K562 (cell line): ENCODE results near the gene CDK9. TPM values are rescaled to one million over a fixed set of nuclear protein-coding genes. Genes with fewer than 3 reads are reported as not detected.

Experiments
- BCL6 ChIP-seq: fragments of 250-450 bp; sonication (Bioruptor Pico); IDR thresholded peaks from 2 replicates; pipeline ENCODE4 v1.4.0; 2020
- CCNT2 ChIP-seq: IDR thresholded peaks from 2 replicates; pipeline ENCODE4 v1.6.1; 2011; ENCODE audit warnings: borderline replicate concordance, low read depth, mild to moderate bottlenecking, moderate library complexity, mixed read lengths, low read length; ENCODE audit not compliant: insufficient read length; ENCODE audit errors: extremely low read depth
- ESRRB ChIP-seq: fragments of 250-450 bp; sonication (Bioruptor Pico); IDR thresholded peaks from 2 replicates; pipeline ENCODE4 v1.5.0; 2020; ENCODE audit warnings: mild to moderate bottlenecking, moderate library complexity, borderline replicate concordance
- MEF2A ChIP-seq: IDR thresholded peaks from 2 replicates; pipeline ENCODE4 v1.6.1; 2011; ENCODE audit warnings: low read depth, mild to moderate bottlenecking, low read length, moderate library complexity; ENCODE audit not compliant: control insufficient read depth
- NR4A1 ChIP-seq, 2 experiments: fragments of 250-450 bp in 1 of 2; fragments of 450-650 bp in 1 of 2; sonication (Bioruptor Pico) in 1 of 2; IDR thresholded peaks; 2 replicates each; pipeline versions ENCODE4 v1.4.0 to v1.6.1; 2016 to 2020; ENCODE audit warnings: mild to moderate bottlenecking in 2 of 2, missing compliant biosample characterization in 1 of 2, missing genetic modification characterization in 1 of 2, moderate library complexity in 1 of 2
- PATZ1 ChIP-seq: fragments of 250-450 bp; sonication (Bioruptor Pico); IDR thresholded peaks from 2 replicates; pipeline ENCODE4 v1.5.0; 2020; ENCODE audit warnings: mild to moderate bottlenecking, borderline replicate concordance
- PPARD ChIP-seq: fragments of 250-450 bp; sonication (Bioruptor Pico); IDR thresholded peaks from 2 replicates; pipeline ENCODE4 v1.8.0; 2022; ENCODE audit warnings: inconsistent platforms, mild to moderate bottlenecking, moderate library complexity
- RBM34 ChIP-seq: fragments of 200-400 bp; formaldehyde crosslinking; IDR thresholded peaks from 2 replicates; pipeline ENCODE4 v1.6.1; 2018; ENCODE audit warnings: low read length, borderline replicate concordance; ENCODE audit not compliant: insufficient read depth
- RFX5 ChIP-seq: IDR thresholded peaks from 2 replicates; pipeline ENCODE4 v1.6.1; 2011; ENCODE audit warnings: low read depth, mild to moderate bottlenecking, improper control_type of control experiment, low read length
- RNF2 ChIP-seq: sonication (generic); IDR thresholded peaks from 2 replicates; pipeline ENCODE4 v1.6.1; 2016
- TEAD2 ChIP-seq: fragments of 450-650 bp; IDR thresholded peaks from 2 replicates; pipeline ENCODE4 v1.6.1; 2016; ENCODE audit warnings: missing genetic modification characterization, control low read depth, missing compliant biosample characterization
- ZC3H8 ChIP-seq: fragments of 450-650 bp; IDR thresholded peaks from 2 replicates; pipeline ENCODE4 v1.6.1; 2017
- ZKSCAN8 ChIP-seq: fragments of 200-800 bp; sonication (Bioruptor generic); IDR thresholded peaks from 2 replicates; pipeline ENCODE4 v1.6.1; 2016; ENCODE audit warnings: missing genetic modification characterization, missing compliant biosample characterization
- ZNF24 ChIP-seq: fragments of 450-650 bp; IDR thresholded peaks from 2 replicates; pipeline ENCODE4 v1.6.1; 2016
- polyA plus RNA-seq, 8 experiments: library from polyadenylated mRNA; depleted of rRNA in 4 of 8; stranded (reverse) in 5 of 8; unstranded in 3 of 8; fragments of >200 nt; fragmentation: Nextera tagmentation in 2 of 8; fragmentation: Illumina TruSeq in 1 of 8; extraction: Ambion mirVana in 2 of 8; extraction: Trizol in 1 of 8; gene quantifications; 2 replicates each; pipeline versions ENCODE4 v1.2.1 to v1.2.3, GENCODE V29; 2011 to 2014; ENCODE audit warnings: inconsistent platforms in 1 of 8, missing spikeins in 1 of 8
- total RNA-seq, 7 experiments: library from RNA; depleted of rRNA in 6 of 7; stranded (reverse); fragments of >200 nt in 6 of 7; fragmentation: Illumina TruSeq in 2 of 7; extraction: Trizol in 2 of 7; gene quantifications; 2 replicates each; pipeline versions ENCODE4 v1.2.1 to v1.2.3, GENCODE V29; 2011 to 2021; ENCODE audit warnings: low replicate concordance in 1 of 7
- TF ChIP-seq, protein P1 (sequence below): fragments of 450-650 bp; IDR thresholded peaks from 2 replicates; pipeline ENCODE4 v1.6.1; 2016
- TF ChIP-seq, protein P2 (sequence below): IDR thresholded peaks from 2 replicates; pipeline ENCODE4 v1.6.1; 2016; ENCODE audit warnings: missing genetic modification characterization, missing compliant biosample characterization
- TF ChIP-seq, protein P3 (sequence below): sonication (generic); formaldehyde crosslinking; IDR thresholded peaks from 2 replicates; pipeline ENCODE4 v1.8.0; 2023; ENCODE audit warnings: missing genetic modification reagents, mild to moderate bottlenecking, borderline replicate concordance

CDK9 gene
- total and polyA plus RNA-seq, 9 of the 15 experiments (the other 6 are each of a cell fraction or from before 2014, with no cell fraction given): 4.2 to 78.6 (median 33.0) TPM

- TF ChIP-seq ZNF24 (no peak), ESRRB (CRISPR knock-in tag) (no peak), RNF2 (no peak), NR4A1 (CRISPR knock-in tag; IDR thresholded peaks at IDR 0.05) (0 out of 2 replicates have a peak, but pooled peaks have one; percentile 46), NR4A1 (tag; IDR thresholded peaks at IDR 0.05) (0 out of 2 replicates have a peak, but pooled peaks have one; percentile 40), MEF2A (no peak), CCNT2 (peak; percentile 75), RFX5 (no peak), PATZ1 (CRISPR knock-in tag) (no peak), ZKSCAN8 (no peak), BCL6 (CRISPR knock-in tag) (no peak), TEAD2 (no peak; the same call in 1 of the 2 replicates), ZC3H8 (no peak), PPARD (CRISPR knock-in tag) (no peak), RBM34 (no peak)
- TF ChIP-seq, protein P1, sequence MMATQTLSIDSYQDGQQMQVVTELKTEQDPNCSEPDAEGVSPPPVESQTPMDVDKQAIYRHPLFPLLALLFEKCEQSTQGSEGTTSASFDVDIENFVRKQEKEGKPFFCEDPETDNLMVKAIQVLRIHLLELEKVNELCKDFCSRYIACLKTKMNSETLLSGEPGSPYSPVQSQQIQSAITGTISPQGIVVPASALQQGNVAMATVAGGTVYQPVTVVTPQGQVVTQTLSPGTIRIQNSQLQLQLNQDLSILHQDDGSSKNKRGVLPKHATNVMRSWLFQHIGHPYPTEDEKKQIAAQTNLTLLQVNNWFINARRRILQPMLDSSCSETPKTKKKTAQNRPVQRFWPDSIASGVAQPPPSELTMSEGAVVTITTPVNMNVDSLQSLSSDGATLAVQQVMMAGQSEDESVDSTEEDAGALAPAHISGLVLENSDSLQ: no peak; the same call in 1 of the 2 replicates
- TF ChIP-seq, protein P2, sequence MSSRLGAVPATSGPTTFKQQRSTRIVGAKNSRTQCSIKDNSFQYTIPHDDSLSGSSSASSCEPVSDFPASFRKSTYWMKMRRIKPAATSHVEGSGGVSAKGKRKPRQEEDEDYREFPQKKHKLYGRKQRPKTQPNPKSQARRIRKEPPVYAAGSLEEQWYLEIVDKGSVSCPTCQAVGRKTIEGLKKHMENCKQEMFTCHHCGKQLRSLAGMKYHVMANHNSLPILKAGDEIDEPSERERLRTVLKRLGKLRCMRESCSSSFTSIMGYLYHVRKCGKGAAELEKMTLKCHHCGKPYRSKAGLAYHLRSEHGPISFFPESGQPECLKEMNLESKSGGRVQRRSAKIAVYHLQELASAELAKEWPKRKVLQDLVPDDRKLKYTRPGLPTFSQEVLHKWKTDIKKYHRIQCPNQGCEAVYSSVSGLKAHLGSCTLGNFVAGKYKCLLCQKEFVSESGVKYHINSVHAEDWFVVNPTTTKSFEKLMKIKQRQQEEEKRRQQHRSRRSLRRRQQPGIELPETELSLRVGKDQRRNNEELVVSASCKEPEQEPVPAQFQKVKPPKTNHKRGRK: no peak
- TF ChIP-seq, protein P3, sequence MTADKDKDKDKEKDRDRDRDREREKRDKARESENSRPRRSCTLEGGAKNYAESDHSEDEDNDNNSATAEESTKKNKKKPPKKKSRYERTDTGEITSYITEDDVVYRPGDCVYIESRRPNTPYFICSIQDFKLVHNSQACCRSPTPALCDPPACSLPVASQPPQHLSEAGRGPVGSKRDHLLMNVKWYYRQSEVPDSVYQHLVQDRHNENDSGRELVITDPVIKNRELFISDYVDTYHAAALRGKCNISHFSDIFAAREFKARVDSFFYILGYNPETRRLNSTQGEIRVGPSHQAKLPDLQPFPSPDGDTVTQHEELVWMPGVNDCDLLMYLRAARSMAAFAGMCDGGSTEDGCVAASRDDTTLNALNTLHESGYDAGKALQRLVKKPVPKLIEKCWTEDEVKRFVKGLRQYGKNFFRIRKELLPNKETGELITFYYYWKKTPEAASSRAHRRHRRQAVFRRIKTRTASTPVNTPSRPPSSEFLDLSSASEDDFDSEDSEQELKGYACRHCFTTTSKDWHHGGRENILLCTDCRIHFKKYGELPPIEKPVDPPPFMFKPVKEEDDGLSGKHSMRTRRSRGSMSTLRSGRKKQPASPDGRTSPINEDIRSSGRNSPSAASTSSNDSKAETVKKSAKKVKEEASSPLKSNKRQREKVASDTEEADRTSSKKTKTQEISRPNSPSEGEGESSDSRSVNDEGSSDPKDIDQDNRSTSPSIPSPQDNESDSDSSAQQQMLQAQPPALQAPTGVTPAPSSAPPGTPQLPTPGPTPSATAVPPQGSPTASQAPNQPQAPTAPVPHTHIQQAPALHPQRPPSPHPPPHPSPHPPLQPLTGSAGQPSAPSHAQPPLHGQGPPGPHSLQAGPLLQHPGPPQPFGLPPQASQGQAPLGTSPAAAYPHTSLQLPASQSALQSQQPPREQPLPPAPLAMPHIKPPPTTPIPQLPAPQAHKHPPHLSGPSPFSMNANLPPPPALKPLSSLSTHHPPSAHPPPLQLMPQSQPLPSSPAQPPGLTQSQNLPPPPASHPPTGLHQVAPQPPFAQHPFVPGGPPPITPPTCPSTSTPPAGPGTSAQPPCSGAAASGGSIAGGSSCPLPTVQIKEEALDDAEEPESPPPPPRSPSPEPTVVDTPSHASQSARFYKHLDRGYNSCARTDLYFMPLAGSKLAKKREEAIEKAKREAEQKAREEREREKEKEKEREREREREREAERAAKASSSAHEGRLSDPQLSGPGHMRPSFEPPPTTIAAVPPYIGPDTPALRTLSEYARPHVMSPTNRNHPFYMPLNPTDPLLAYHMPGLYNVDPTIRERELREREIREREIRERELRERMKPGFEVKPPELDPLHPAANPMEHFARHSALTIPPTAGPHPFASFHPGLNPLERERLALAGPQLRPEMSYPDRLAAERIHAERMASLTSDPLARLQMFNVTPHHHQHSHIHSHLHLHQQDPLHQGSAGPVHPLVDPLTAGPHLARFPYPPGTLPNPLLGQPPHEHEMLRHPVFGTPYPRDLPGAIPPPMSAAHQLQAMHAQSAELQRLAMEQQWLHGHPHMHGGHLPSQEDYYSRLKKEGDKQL (CRISPR knock-in tag): no peak
These were observed 42.6 kb downstream of the CDK9 start (continued) for GRCh38 chr9:127828262-127829031.
